GM23338 (cell line): ENCODE measurements around the gene MTMR6.

Experiments used
- CREB1 ChIP-seq: fragments of 250-450 bp; sonication (Bioruptor Pico); IDR thresholded peaks from 2 replicates; pipeline ENCODE4 v1.5.0; 2020; ENCODE audit warnings: low read depth, mild to moderate bottlenecking, moderate library complexity
- EZH2 ChIP-seq: fragments of 200-600 bp; sonication (generic); IDR thresholded peaks from one replicate; pipeline ENCODE4 v1.8.0; 2017; ENCODE audit warnings: antibody characterized with exemption, mild to moderate bottlenecking, low read depth; ENCODE audit not compliant: unreplicated experiment
- EZH2phosphoT487 ChIP-seq: fragments of 200-600 bp; sonication (generic); IDR thresholded peaks from one replicate; pipeline ENCODE4 v1.8.1; 2018; ENCODE audit warnings: antibody characterized with exemption; ENCODE audit not compliant: unreplicated experiment
- JUNB ChIP-seq: IDR thresholded peaks from one replicate; pipeline ENCODE4 v1.6.1; 2016; ENCODE audit warnings: antibody characterized with exemption; ENCODE audit not compliant: unreplicated experiment
- POLR2AphosphoS5 ChIP-seq: IDR thresholded peaks from 2 replicates; pipeline ENCODE4 v1.6.1; 2016; ENCODE audit warnings: antibody characterized with exemption, low read depth
- ZNF114 ChIP-seq: fragments of 250-450 bp; sonication (Bioruptor Pico); IDR thresholded peaks from 2 replicates; pipeline ENCODE4 v1.5.0; 2020; ENCODE audit warnings: mild to moderate bottlenecking, moderate library complexity
- TF ChIP-seq, protein P1 (sequence below): IDR thresholded peaks from 2 replicates; pipeline ENCODE4 v1.6.1; 2016; ENCODE audit warnings: antibody characterized with exemption
- TF ChIP-seq, protein P2 (sequence below): IDR thresholded peaks from one replicate; pipeline ENCODE4 v1.6.1; 2018; ENCODE audit warnings: antibody characterized with exemption; ENCODE audit not compliant: unreplicated experiment
- TF ChIP-seq, protein P3 (sequence below), 2 experiments: fragments of 200-600 bp in 1 of 2; sonication (generic) in 1 of 2; conservative IDR thresholded peaks; 2 replicates each; pipeline versions ENCODE4 v1.5.1 to v1.6.1; 2016 to 2017; ENCODE audit warnings: antibody characterized with exemption in 2 of 2, low read depth in 2 of 2, mild to moderate bottlenecking in 2 of 2, moderate library complexity in 1 of 2

DNA sequence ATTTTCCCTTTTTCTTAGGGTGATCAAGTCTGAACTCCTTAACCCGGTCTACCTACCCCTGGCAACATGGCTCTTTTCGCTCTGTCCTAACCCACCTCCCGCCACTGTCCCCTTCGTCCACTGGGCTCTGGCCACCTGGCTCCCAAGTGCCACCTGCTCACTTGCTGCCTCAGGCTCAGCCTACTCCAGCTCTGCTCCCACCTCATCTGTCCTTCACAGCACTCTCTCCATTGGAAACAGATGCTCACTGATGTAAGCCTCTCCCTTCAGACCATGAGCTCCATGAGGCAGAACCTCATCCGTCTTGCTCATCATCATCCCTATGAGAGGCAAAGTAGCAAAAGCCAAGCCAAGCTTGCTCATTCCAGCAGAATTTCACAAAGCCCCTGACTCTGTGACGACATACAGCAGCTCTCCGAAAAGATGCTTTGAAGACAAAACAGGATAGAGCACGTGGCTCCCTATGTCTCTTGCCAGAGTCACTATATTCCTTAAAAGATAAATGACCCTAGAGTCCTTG is 79.9 kb downstream of the MTMR6 start:
- TF ChIP-seq, protein P1, sequence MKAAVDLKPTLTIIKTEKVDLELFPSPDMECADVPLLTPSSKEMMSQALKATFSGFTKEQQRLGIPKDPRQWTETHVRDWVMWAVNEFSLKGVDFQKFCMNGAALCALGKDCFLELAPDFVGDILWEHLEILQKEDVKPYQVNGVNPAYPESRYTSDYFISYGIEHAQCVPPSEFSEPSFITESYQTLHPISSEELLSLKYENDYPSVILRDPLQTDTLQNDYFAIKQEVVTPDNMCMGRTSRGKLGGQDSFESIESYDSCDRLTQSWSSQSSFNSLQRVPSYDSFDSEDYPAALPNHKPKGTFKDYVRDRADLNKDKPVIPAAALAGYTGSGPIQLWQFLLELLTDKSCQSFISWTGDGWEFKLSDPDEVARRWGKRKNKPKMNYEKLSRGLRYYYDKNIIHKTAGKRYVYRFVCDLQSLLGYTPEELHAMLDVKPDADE = no peak
- TF ChIP-seq, protein P2, sequence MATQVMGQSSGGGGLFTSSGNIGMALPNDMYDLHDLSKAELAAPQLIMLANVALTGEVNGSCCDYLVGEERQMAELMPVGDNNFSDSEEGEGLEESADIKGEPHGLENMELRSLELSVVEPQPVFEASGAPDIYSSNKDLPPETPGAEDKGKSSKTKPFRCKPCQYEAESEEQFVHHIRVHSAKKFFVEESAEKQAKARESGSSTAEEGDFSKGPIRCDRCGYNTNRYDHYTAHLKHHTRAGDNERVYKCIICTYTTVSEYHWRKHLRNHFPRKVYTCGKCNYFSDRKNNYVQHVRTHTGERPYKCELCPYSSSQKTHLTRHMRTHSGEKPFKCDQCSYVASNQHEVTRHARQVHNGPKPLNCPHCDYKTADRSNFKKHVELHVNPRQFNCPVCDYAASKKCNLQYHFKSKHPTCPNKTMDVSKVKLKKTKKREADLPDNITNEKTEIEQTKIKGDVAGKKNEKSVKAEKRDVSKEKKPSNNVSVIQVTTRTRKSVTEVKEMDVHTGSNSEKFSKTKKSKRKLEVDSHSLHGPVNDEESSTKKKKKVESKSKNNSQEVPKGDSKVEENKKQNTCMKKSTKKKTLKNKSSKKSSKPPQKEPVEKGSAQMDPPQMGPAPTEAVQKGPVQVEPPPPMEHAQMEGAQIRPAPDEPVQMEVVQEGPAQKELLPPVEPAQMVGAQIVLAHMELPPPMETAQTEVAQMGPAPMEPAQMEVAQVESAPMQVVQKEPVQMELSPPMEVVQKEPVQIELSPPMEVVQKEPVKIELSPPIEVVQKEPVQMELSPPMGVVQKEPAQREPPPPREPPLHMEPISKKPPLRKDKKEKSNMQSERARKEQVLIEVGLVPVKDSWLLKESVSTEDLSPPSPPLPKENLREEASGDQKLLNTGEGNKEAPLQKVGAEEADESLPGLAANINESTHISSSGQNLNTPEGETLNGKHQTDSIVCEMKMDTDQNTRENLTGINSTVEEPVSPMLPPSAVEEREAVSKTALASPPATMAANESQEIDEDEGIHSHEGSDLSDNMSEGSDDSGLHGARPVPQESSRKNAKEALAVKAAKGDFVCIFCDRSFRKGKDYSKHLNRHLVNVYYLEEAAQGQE = no peak
- TF ChIP-seq, protein P3, sequence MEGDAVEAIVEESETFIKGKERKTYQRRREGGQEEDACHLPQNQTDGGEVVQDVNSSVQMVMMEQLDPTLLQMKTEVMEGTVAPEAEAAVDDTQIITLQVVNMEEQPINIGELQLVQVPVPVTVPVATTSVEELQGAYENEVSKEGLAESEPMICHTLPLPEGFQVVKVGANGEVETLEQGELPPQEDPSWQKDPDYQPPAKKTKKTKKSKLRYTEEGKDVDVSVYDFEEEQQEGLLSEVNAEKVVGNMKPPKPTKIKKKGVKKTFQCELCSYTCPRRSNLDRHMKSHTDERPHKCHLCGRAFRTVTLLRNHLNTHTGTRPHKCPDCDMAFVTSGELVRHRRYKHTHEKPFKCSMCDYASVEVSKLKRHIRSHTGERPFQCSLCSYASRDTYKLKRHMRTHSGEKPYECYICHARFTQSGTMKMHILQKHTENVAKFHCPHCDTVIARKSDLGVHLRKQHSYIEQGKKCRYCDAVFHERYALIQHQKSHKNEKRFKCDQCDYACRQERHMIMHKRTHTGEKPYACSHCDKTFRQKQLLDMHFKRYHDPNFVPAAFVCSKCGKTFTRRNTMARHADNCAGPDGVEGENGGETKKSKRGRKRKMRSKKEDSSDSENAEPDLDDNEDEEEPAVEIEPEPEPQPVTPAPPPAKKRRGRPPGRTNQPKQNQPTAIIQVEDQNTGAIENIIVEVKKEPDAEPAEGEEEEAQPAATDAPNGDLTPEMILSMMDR (conservative IDR thresholded peaks at IDR 0.05; ENCODE audit: low read depth in 2 of 2) = no peak
- no peak for TF ChIP-seq POLR2AphosphoS5
- TF ChIP-seq EZH2phosphoT487 = no peak
- no peak for TF ChIP-seq EZH2
- TF ChIP-seq JUNB = no peak
- no peak for TF ChIP-seq CREB1 (CRISPR knock-in tag)
- TF ChIP-seq ZNF114 (CRISPR knock-in tag) = no peak
